ENCODE data around the gene SEC16A.

GRCh38 chr9:136459425-136459824 lies 23.4 kb downstream of the SEC16A start:
- TF ChIP-seq GATA3 (IDR thresholded peaks at IDR 0.05; ENCODE audit: low read depth, low read length) (no peak), GATA2 (IDR thresholded peaks at IDR 0.05; ENCODE audit: low read depth, low read length) (no peak)

Data from SH-SY5Y (cell line).